ENCODE data around the gene FRMD1.

The FRMD1 gene

GRCh38 chr6:168078943-168079405 lies at the start of gene FRMD1:
TSS of gene FRMD1 (minus strand) at chr6:168079212. CDS start at chr6:168079094, 118 bp downstream.
- Histone ChIP-seq H3K27me3 (replicated peaks) (peaks cover 4% of the 10 kb centered on the region), H3K4me3 (ENCODE audit: low read depth, low read length) (no peak within 1 kb of the TSS), H3K36me3 (replicated peaks) (no peaks in the 10 kb centered on the region), H3K27ac (no peak within 1 kb of the TSS)
- no peak for DNase-seq
- no peak for TF ChIP-seq CTCF (IDR thresholded peaks at IDR 0.05; ENCODE audit: low read depth, low read length, missing control alignments)
- in situ Hi-C loops (cut with HindIII; ENCODE audit: low pct_ligation_motif_present, low sequenced_read_pairs) = no loop called here

- in situ Hi-C loops (cut with HindIII; ENCODE audit: low pct_ligation_motif_present, low sequenced_read_pairs) = no loop called here
- Histone ChIP-seq H3K36me3 (replicated peaks) (no peaks in the 10 kb centered on the region), H3K4me3 (ENCODE audit: low read depth, low read length) (no peak overlapping the region), H3K27me3 (replicated peaks) (no peaks in the 10 kb centered on the region), H3K27ac (no peak overlapping the region)
- TF ChIP-seq CTCF (IDR thresholded peaks at IDR 0.05; ENCODE audit: low read depth, low read length, missing control alignments) = no peak
- no peak for DNase-seq
Observed at GRCh38 chr6:168128006-168128630, 49.1 kb upstream of the FRMD1 start.

GRCh38 chr6:168127384-168127868 lies 48.4 kb upstream of the FRMD1 start:
- in situ Hi-C loops (cut with HindIII; ENCODE audit: low pct_ligation_motif_present, low sequenced_read_pairs) = no loop called here
- no peak for TF ChIP-seq CTCF (IDR thresholded peaks at IDR 0.05; ENCODE audit: low read depth, low read length, missing control alignments)
- DNase-seq = no peak
- Histone ChIP-seq H3K36me3 (replicated peaks) (no peaks in the 10 kb centered on the region), H3K27me3 (replicated peaks) (no peaks in the 10 kb centered on the region), H3K4me3 (ENCODE audit: low read depth, low read length) (no peak overlapping the region), H3K27ac (no peak overlapping the region)

DNA sequence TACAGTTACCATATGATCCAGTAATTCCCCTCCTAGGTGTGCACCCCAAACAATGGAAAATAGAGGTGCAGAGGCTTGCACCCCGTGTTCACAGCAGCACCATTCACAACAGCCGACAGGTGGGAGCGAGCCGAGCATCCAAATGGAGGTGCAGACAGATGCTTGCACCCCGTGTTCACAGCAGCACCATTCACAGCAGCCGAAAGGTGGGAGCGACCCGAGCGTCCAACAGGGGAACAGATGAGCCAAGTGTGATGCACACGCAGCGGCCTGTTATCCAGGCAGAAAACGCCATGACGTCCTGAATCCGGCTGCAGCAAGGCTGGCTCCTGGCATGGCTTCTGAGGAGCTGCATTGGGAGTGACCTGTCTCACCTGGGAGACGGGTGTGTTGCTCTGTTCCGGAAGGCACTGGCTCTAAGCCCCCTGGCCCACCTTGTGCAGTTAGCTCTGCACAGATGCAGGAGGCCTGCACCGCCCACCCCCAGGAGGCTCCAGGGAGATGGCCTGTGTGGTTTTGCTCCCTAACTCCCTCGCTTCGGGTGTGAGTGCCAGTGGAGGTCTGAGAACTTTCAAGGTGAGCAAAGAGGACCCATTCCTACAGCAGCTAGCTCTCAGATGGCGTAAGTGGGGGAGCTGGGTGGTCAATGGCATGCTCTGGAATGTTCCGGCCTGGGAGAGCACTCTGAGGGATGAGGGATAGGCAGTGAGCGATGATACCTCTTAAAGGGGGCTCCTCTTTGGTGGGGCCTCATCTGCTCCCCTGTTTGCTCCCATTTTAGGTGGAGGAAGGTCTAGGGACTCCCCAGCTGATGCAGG lies 47.8 kb upstream of the FRMD1 start:
- DNase-seq = no peak
- in situ Hi-C loops (cut with HindIII; ENCODE audit: low pct_ligation_motif_present, low sequenced_read_pairs) = no loop called here
- Histone ChIP-seq H3K36me3 (replicated peaks) (no peaks in the 10 kb centered on the region), H3K27me3 (replicated peaks) (no peaks in the 10 kb centered on the region), H3K27ac (no peak overlapping the region), H3K4me3 (ENCODE audit: low read depth, low read length) (no peak overlapping the region)
- no peak for TF ChIP-seq CTCF (IDR thresholded peaks at IDR 0.05; ENCODE audit: low read depth, low read length, missing control alignments)

GRCh38 chr6:168125429-168126001 lies 46.5 kb upstream of the FRMD1 start:
- Histone ChIP-seq H3K4me3 (ENCODE audit: low read depth, low read length) (no peak overlapping the region), H3K27ac (no peak overlapping the region), H3K36me3 (replicated peaks) (no peaks in the 10 kb centered on the region), H3K27me3 (replicated peaks) (no peaks in the 10 kb centered on the region)
- TF ChIP-seq CTCF (IDR thresholded peaks at IDR 0.05; ENCODE audit: low read depth, low read length, missing control alignments) = no peak
- no peak for DNase-seq
- in situ Hi-C loops (cut with HindIII; ENCODE audit: low pct_ligation_motif_present, low sequenced_read_pairs) = no loop called here

All from brain microvascular endothelial cell (primary cell).